GM12878 (cell line): Measurements from ENCODE around the gene SYNPO. TPM values are rescaled to one million over a fixed set of nuclear protein-coding genes. Genes with fewer than 3 reads are reported as not detected.

Source experiments
- ATAC-seq: fragments of 200-7000 bp; cut with Tn5 transposase; 3 replicates; pipeline ENCODE4 v1.9.1; 2020; ENCODE audit warnings: mild to moderate bottlenecking, moderate library complexity
- BruUV-seq: library from RNA; stranded (reverse); fragments of 400-500 nt; replicated peaks from 2 replicates; lab custom pipeline; 2021; lab: Mats Ljungman, UMichigan
- CTCF ChIA-PET: fragments of 300-600 bp; sonication (Branson Sonifier 250); formaldehyde crosslinking; extraction: SDS; loops from one replicate; lab custom pipeline; 2021; ENCODE audit warnings: inconsistent platforms; lab: Yijun Ruan, JAX
- POLR2A ChIA-PET: fragments of 350-600 bp; formaldehyde crosslinking; extraction: SDS; loops from one replicate; lab custom pipeline; 2021; ENCODE audit warnings: inconsistent platforms; lab: Charles Lee
- RAD21 ChIA-PET: fragments of 300-600 bp; sonication (Branson Sonifier 250); formaldehyde crosslinking; loops from one replicate; lab custom pipeline; 2023; ENCODE audit warnings: antibody characterized with exemption; ENCODE audit not compliant: unreplicated experiment; lab: Charles Lee
- SMC1A ChIA-PET: fragments of 300-600 bp; sonication (Branson Sonifier 250); formaldehyde crosslinking; loops from one replicate; lab custom pipeline; 2023; ENCODE audit not compliant: unreplicated experiment, uncharacterized antibody; lab: Charles Lee
- DNase-seq: peaks from one replicate; pipeline ENCODE4 v3.0.0-alpha.2; 2011; ENCODE audit warnings: low read depth, low spot score
- FAIRE-seq: peaks from 3 replicates; lab custom pipeline; 2011; peaks lifted over from hg19 to GRCh38; lab: Jason Lieb, UNC
- H2AFZ ChIP-seq: 2 replicates; pipeline ENCODE4 v1.6.0; 2011; ENCODE audit warnings: low read depth, low read length, control low read depth; ENCODE audit not compliant: control insufficient read depth
- H3K27ac ChIP-seq: 2 replicates; pipeline ENCODE4 v1.5.1; 2011; ENCODE audit warnings: control low read depth; ENCODE audit not compliant: control insufficient read depth, insufficient read depth
- H3K27me3 ChIP-seq, 2 experiments: replicated peaks in 1 of 2; 2 replicates each; pipeline versions ENCODE4 v1.6.0 to v1.6.1; 2011; ENCODE audit warnings: low read length in 1 of 2; ENCODE audit not compliant: control insufficient read depth in 2 of 2, insufficient read depth in 2 of 2
- H3K36me3 ChIP-seq, 2 experiments: 2 replicates each; pipeline ENCODE4 v1.5.1; 2011; ENCODE audit warnings: low read length in 1 of 2; ENCODE audit not compliant: control insufficient read depth in 2 of 2, insufficient read depth in 2 of 2
- H3K4me1 ChIP-seq: 2 replicates; pipeline ENCODE4 v1.6.1; 2011; ENCODE audit warnings: mild to moderate bottlenecking, low read length, moderate library complexity, mixed read lengths; ENCODE audit not compliant: control insufficient read depth, insufficient read depth
- H3K4me2 ChIP-seq: 2 replicates; pipeline ENCODE4 v1.6.0; 2011; ENCODE audit warnings: control low read depth; ENCODE audit not compliant: control insufficient read depth, insufficient read depth
- H3K4me3 ChIP-seq: fragments of 200-600 bp; sonication (generic); 2 replicates; pipeline ENCODE4 v1.5.1; 2016
- H3K79me2 ChIP-seq: 2 replicates; pipeline ENCODE4 v1.6.0; 2011; ENCODE audit warnings: low read length; ENCODE audit not compliant: control insufficient read depth, insufficient read depth
- H3K9ac ChIP-seq: 2 replicates; pipeline ENCODE4 v1.8.0; 2011; ENCODE audit warnings: low read length, control low read depth, mixed read lengths; ENCODE audit not compliant: control insufficient read depth, insufficient read depth
- H3K9me3 ChIP-seq: replicated peaks from 3 replicates; pipeline ENCODE4 v1.5.1; 2011; ENCODE audit warnings: mild to moderate bottlenecking, low read length; ENCODE audit not compliant: control insufficient read depth, insufficient read depth
- H4K20me1 ChIP-seq: 2 replicates; pipeline ENCODE4 v1.6.0; 2011; ENCODE audit not compliant: control insufficient read depth, insufficient read depth
- KAT2A ChIP-seq: conservative IDR thresholded peaks from 2 replicates; pipeline ENCODE4 v1.6.1; 2011; ENCODE audit warnings: low read depth, low read length; ENCODE audit not compliant: control insufficient read depth
- KDM1A ChIP-seq: fragments of 200-600 bp; sonication (generic); IDR thresholded peaks from 2 replicates; pipeline ENCODE4 v1.6.1; 2016; ENCODE audit warnings: borderline replicate concordance
- MYC ChIP-seq: IDR thresholded peaks from 2 replicates; pipeline ENCODE4 v1.6.1; 2011; ENCODE audit warnings: mild to moderate bottlenecking, low read length, moderate library complexity, inconsistent platforms; ENCODE audit not compliant: insufficient read depth, insufficient replicate concordance, insufficient read length, severe bottlenecking
- NBN ChIP-seq: fragments of 450-650 bp; IDR thresholded peaks from 2 replicates; pipeline ENCODE4 v1.6.1; 2016
- NR2C1 ChIP-seq: fragments of 450-650 bp; IDR thresholded peaks from 2 replicates; pipeline ENCODE4 v1.6.1; 2017; ENCODE audit warnings: antibody characterized with exemption, mild to moderate bottlenecking, moderate library complexity
- RBBP5 ChIP-seq: fragments of 200-600 bp; sonication (generic); conservative IDR thresholded peaks from 2 replicates; pipeline ENCODE4 v1.6.1; 2016
- RUNX3 ChIP-seq: IDR thresholded peaks from 2 replicates; pipeline ENCODE4 v1.6.1; 2012; ENCODE audit warnings: low read length, inconsistent platforms
- SMARCA5 ChIP-seq: fragments of 450-650 bp; IDR thresholded peaks from 2 replicates; pipeline ENCODE4 v1.6.1; 2017; ENCODE audit warnings: mild to moderate bottlenecking
- STAT1 ChIP-seq: fragments of 450-650 bp; conservative IDR thresholded peaks from 2 replicates; pipeline ENCODE4 v1.6.1; 2014; ENCODE audit warnings: antibody characterized with exemption, mild to moderate bottlenecking
- STAT3 ChIP-seq: IDR thresholded peaks from 2 replicates; pipeline ENCODE4 v1.6.1; 2011; ENCODE audit warnings: low read depth, low read length, improper control_type of control experiment
- ZSCAN29 ChIP-seq: fragments of 450-650 bp; IDR thresholded peaks from 2 replicates; pipeline ENCODE4 v1.6.1; 2017; ENCODE audit warnings: mild to moderate bottlenecking, moderate library complexity
- WGBS: methylation state at CpG from one replicate; pipeline ENCODE4 v1.1.6; 2016; ENCODE audit warnings: low lambda C conversion rate; ENCODE audit not compliant: insufficient replicate concordance, insufficient coverage; ENCODE audit errors: missing lambda C conversion rate; 5-methylcytosine and 5-hydroxymethylcytosine counted together
- in situ Hi-C: fragments of 300-500 bp; cut with MboI; formaldehyde crosslinking; loops from 9 replicates; pipeline ENCODE4 v1.14.3; 2018; ENCODE audit warnings: mixed read lengths
- intact Hi-C: fragments of 100-400 bp; cut with micrococcal nuclease; formaldehyde crosslinking; loops from one replicate; pipeline ENCODE4 v1.14.2; 2022; ENCODE audit not compliant: unreplicated experiment
- polyA plus RNA-seq, 11 experiments: library from polyadenylated mRNA; depleted of rRNA in 4 of 11; unstranded in 6 of 11; stranded (reverse) in 5 of 11; fragments of >200 nt; fragmentation: Nextera tagmentation in 4 of 11; fragmentation: Illumina TruSeq in 1 of 11; extraction: Ambion mirVana in 4 of 11; extraction: Trizol in 1 of 11; gene quantifications; 1 replicate in 1 of 11; 2 replicates in 10 of 11; pipeline versions ENCODE4 v1.2.1 to v1.2.3, GENCODE V29; 2011 to 2016; ENCODE audit warnings: inconsistent platforms in 2 of 11, missing spikeins in 2 of 11, low read depth in 1 of 11
- total RNA-seq, 4 experiments: library from RNA; depleted of rRNA in 3 of 4; stranded (reverse); fragments of >200 nt in 3 of 4; fragmentation: Illumina TruSeq in 1 of 4; extraction: Trizol in 1 of 4; gene quantifications; 2 replicates each; pipeline versions ENCODE4 v1.2.1 to v1.2.3, GENCODE V29; 2013 to 2021
- TF ChIP-seq, protein P1 (sequence below): fragments of 450-650 bp; IDR thresholded peaks from 2 replicates; pipeline ENCODE4 v1.6.1; 2017; ENCODE audit warnings: mild to moderate bottlenecking
- TF ChIP-seq, protein P2 (sequence below): fragments of 450-650 bp; IDR thresholded peaks from 2 replicates; pipeline ENCODE4 v1.6.1; 2017; ENCODE audit warnings: mild to moderate bottlenecking, low read depth, inconsistent platforms; ENCODE audit not compliant: poor library complexity, severe bottlenecking
- TF ChIP-seq, protein P3 (sequence below): IDR thresholded peaks from 2 replicates; pipeline ENCODE4 v1.6.1; 2012; ENCODE audit warnings: mild to moderate bottlenecking, low read depth, low read length
- TF ChIP-seq, protein P4 (sequence below): IDR thresholded peaks from 2 replicates; pipeline ENCODE4 v1.6.1; 2011; ENCODE audit warnings: low read depth, low read length, improper control_type of control experiment, borderline replicate concordance

SYNPO gene
- total and polyA plus RNA-seq, 10 of the 15 experiments (the other 5 are each of a cell fraction or from before 2014, with no cell fraction given) = 0.77 to 21.0 (median 3.9) TPM

DNA sequence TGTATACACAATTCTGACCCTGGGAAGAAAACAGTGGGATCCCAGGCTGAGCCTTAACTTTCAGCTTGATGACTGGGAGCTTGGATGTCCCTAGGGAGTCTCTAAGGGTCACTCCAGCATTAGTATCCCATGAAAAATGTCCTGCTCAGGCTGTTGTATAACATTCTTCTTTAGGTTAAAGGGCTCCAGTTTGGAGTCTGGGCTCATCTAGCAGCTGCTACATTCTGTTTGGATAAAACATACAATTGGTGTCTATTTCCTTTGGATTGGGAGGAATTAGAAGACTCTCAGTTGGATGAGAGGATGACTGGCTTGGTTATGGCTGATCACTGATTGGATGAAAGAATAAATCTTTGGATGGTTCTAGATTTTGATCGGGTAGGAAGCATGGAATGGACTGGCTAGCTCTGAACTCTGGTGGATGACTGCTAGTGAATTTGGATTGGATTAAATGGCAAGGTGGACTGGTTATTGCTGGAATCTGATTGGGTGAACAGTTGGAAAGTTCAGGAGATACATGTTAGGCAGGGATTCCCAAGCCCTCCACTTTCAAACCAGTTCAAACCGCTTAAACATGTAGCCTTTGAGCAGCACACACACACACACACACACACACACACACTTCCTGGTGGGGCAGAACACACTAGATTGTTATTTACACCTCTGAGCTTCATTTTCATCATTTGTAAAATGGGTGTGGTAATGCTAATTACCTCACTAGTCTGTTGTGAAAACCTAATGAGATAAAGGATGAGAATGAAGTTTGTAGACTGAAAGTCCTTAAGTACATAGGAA is 13.5 kb downstream of the SYNPO start:
- H3K9me3 ChIP-seq = no peaks in the 10 kb centered on the region
- WGBS = 90% methylated on average over 2 of the region's 2 CpGs
- no peak for DNase-seq
- peaks cover 10% of the 10 kb centered on the region for H3K4me1 ChIP-seq
- no TSS peak for BruUV-seq
- intact Hi-C loops = loop anchor here (10.0 kb wide), 1 partner anchor 199 kb away; no protein-coding TSS in a partner anchor
- in situ Hi-C loops = loop anchor here (5.0 to 10.0 kb wide), 2 partner anchors 92 to 199 kb away; no protein-coding TSS in a partner anchor
- H3K27ac ChIP-seq = no peak overlapping the region
- CTCF ChIA-PET = interaction anchor here (0.7 to 12.7 kb wide), 13 partner anchors 11 to 195 kb away, joined by 3 to 236 read pairs (median 4); partner anchors contain the start of genes IRGM, RBM22 and SMIM3
- no peak overlapping the region for H3K9ac ChIP-seq
- no peak for ATAC-seq
- H3K36me3 ChIP-seq = no peaks in the 10 kb centered on the region
- H3K4me2 ChIP-seq = no peak overlapping the region
- no peaks in the 10 kb centered on the region; a peak in 1 of 4 replicates for H3K27me3 ChIP-seq
- no peak overlapping the region for H2AFZ ChIP-seq
- FAIRE-seq = no peak
- no peaks in the 10 kb centered on the region for H4K20me1 ChIP-seq
- RAD21 ChIA-PET = interaction anchor here (0.9 to 5.9 kb wide), 9 partner anchors 25 to 126 kb away, joined by 3 to 56 read pairs (median 3); no protein-coding TSS in a partner anchor
- POLR2A ChIA-PET = interaction anchor here (0.9 to 1.0 kb wide), 4 partner anchors 28 to 89 kb away, joined by 3 to 4 read pairs (median 3); partner anchors contain the start of gene RBM22
- SMC1A ChIA-PET = interaction anchor here (0.8 to 5.8 kb wide), 12 partner anchors 8 to 195 kb away, joined by 3 to 61 read pairs (median 4); partner anchors contain the start of genes DCTN4, MYOZ3 and RBM22
- H3K79me2 ChIP-seq = no peaks in the 10 kb centered on the region
- H3K4me3 ChIP-seq = no peak overlapping the region
- TF ChIP-seq NBN (no peak), KDM1A (no peak), RUNX3 (no peak), KAT2A (no peak), STAT3 (no peak), SMARCA5 (no peak), ZSCAN29 (no peak), MYC (no peak), NR2C1 (no peak), RBBP5 (no peak), STAT1 (no peak)
- TF ChIP-seq, protein P1, sequence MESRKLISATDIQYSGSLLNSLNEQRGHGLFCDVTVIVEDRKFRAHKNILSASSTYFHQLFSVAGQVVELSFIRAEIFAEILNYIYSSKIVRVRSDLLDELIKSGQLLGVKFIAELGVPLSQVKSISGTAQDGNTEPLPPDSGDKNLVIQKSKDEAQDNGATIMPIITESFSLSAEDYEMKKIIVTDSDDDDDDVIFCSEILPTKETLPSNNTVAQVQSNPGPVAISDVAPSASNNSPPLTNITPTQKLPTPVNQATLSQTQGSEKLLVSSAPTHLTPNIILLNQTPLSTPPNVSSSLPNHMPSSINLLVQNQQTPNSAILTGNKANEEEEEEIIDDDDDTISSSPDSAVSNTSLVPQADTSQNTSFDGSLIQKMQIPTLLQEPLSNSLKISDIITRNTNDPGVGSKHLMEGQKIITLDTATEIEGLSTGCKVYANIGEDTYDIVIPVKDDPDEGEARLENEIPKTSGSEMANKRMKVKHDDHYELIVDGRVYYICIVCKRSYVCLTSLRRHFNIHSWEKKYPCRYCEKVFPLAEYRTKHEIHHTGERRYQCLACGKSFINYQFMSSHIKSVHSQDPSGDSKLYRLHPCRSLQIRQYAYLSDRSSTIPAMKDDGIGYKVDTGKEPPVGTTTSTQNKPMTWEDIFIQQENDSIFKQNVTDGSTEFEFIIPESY = no peak
- TF ChIP-seq, protein P2, sequence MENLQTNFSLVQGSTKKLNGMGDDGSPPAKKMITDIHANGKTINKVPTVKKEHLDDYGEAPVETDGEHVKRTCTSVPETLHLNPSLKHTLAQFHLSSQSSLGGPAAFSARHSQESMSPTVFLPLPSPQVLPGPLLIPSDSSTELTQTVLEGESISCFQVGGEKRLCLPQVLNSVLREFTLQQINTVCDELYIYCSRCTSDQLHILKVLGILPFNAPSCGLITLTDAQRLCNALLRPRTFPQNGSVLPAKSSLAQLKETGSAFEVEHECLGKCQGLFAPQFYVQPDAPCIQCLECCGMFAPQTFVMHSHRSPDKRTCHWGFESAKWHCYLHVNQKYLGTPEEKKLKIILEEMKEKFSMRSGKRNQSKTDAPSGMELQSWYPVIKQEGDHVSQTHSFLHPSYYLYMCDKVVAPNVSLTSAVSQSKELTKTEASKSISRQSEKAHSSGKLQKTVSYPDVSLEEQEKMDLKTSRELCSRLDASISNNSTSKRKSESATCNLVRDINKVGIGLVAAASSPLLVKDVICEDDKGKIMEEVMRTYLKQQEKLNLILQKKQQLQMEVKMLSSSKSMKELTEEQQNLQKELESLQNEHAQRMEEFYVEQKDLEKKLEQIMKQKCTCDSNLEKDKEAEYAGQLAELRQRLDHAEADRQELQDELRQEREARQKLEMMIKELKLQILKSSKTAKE = no peak
- TF ChIP-seq, protein P3, sequence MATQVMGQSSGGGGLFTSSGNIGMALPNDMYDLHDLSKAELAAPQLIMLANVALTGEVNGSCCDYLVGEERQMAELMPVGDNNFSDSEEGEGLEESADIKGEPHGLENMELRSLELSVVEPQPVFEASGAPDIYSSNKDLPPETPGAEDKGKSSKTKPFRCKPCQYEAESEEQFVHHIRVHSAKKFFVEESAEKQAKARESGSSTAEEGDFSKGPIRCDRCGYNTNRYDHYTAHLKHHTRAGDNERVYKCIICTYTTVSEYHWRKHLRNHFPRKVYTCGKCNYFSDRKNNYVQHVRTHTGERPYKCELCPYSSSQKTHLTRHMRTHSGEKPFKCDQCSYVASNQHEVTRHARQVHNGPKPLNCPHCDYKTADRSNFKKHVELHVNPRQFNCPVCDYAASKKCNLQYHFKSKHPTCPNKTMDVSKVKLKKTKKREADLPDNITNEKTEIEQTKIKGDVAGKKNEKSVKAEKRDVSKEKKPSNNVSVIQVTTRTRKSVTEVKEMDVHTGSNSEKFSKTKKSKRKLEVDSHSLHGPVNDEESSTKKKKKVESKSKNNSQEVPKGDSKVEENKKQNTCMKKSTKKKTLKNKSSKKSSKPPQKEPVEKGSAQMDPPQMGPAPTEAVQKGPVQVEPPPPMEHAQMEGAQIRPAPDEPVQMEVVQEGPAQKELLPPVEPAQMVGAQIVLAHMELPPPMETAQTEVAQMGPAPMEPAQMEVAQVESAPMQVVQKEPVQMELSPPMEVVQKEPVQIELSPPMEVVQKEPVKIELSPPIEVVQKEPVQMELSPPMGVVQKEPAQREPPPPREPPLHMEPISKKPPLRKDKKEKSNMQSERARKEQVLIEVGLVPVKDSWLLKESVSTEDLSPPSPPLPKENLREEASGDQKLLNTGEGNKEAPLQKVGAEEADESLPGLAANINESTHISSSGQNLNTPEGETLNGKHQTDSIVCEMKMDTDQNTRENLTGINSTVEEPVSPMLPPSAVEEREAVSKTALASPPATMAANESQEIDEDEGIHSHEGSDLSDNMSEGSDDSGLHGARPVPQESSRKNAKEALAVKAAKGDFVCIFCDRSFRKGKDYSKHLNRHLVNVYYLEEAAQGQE = no peak
- TF ChIP-seq, protein P4, sequence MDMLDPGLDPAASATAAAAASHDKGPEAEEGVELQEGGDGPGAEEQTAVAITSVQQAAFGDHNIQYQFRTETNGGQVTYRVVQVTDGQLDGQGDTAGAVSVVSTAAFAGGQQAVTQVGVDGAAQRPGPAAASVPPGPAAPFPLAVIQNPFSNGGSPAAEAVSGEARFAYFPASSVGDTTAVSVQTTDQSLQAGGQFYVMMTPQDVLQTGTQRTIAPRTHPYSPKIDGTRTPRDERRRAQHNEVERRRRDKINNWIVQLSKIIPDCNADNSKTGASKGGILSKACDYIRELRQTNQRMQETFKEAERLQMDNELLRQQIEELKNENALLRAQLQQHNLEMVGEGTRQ = no peak
